ENCODE results near the gene CPSF3.

Gene CPSF3

GRCh38 chr2:9423100-9423921, at the start of gene CPSF3, which contains the start of gene ITGB1BP1:
Gene CPSF3, plus strand, starts transcription at chr2:9423654. Its CDS starts 120 bp downstream, at chr2:9423774.
Gene ITGB1BP1, minus strand, starts transcription at chr2:9423528. Its CDS starts 4,831 bp downstream, at chr2:9418697.
- DNase-seq: peak; percentile 99
- in situ Hi-C loops (cut with HindIII; ENCODE audit: low pct_ligation_motif_present, low pct_unique_long_range_greater_than_20kb, low sequenced_read_pairs): no loop called here

- in situ Hi-C loops (cut with HindIII; ENCODE audit: low pct_ligation_motif_present, low pct_unique_long_range_greater_than_20kb, low sequenced_read_pairs): no loop called here
Measured at GRCh38 chr2:9374071-9374730, 49.3 kb upstream of the CPSF3 start.

DNA sequence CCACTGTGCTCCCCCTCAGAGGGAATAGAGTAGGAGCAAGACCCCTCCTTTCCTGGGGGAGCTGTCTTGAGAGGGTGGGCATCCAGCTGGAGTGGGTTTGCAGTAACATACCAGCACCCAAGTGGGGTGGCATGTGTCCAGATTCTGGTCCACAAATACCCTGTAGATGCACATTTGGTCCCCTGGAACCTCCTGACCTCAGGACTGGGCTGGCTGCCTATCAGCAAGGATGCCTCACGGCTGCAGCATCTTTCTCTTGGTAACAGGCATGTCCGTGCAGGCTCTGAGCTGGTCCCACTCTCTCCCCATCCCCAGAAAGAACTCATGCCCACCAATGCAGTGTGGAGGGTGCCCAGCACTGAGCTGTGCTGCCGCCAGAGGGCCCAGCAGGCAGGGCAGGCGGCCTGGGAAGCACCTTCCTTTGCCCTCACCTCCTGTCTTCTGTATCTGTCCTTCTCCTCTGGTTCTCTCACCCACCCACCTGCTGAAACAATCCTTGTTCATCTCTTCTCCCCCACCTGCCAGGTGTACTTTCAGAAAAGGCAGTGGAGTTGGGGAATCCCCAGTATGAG, 47.5 kb upstream of the CPSF3 start:
- in situ Hi-C loops (cut with HindIII; ENCODE audit: low pct_ligation_motif_present, low pct_unique_long_range_greater_than_20kb, low sequenced_read_pairs): no loop called here
- no peak for DNase-seq

More at GRCh38 chr2:9374071-9374730, 49.3 kb upstream of the CPSF3 start:
- DNase-seq: no peak

DNA sequence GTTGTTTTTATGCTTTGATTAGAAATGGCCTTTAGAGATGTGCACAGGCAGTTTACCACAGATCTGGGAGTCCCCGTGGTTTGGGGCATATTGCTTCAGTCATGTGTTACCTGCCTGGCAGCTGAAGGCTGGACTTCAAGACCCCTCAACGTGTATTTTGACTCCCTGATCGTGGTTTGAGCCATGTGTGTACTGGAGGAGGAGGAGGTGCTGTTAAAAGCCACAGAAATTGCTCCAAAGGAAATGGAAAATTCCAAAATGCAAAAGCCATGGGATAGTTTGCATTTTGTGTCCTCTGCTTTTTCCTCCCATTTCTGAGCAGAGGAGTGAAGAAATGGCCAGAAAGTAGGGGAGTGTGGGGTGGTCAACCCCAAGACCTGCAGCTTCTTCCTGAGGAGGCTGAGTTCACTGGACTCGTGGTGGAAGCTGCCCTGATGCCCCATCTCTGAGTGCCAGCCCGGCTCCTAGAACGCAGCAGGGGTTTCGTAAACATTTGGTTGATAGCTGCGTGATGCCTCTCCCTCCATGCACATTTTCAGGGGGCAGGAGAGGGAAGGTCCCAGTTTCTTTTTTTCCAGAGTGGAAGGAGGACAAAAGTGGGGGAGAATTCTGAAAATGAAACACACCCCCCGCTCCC, 45.9 kb upstream of the CPSF3 start:
- no peak for DNase-seq
- in situ Hi-C loops (cut with HindIII; ENCODE audit: low pct_ligation_motif_present, low pct_unique_long_range_greater_than_20kb, low sequenced_read_pairs): no loop called here

DNA sequence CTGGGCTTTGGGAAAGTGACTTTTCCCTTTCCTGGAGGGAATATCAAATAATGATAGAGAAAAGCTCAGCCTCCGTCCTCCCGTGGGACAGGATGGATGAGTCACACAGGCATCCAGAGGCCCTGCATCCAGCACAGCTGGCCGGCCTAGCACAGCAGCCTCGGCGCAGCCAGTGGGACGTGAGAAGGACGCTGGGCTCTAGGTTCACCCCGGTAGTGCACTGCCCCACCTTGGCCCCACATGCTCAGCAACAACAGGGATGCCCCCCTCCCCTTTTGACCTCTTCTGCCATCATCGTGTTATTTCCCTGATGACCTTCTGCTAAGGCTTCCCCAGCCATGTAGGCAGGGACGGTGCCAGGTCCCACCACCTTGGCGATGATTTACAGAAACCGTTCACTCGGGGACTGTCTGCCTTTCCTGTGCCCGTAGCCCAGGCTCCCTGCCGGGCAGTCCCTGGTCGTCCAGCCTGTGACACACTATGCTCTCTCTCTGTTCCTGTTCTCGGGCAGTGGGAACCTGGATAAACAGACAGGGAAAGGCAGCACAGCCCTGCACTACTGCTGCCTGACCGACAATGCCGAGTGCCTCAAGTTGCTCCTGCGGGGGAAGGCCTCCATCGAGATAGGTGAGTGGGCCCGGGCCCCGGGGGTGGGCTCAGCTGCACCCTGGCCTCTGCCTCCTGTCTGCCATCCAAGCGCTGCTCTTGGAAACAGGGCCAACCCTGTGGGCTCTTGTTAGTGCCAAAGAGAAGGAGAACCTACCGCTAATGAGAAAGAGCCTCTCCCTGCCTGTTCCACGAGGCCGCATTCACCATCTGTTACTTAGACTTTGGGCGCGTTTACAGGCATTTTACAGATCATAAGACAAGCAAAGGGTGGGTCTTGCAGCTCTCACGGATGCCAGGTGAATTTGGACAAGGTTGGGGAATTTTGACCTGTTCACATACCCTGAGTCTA, 44.7 kb upstream of the CPSF3 start:
- DNase-seq: peak; percentile 79
- in situ Hi-C loops (cut with HindIII; ENCODE audit: low pct_ligation_motif_present, low pct_unique_long_range_greater_than_20kb, low sequenced_read_pairs): no loop called here

DNA sequence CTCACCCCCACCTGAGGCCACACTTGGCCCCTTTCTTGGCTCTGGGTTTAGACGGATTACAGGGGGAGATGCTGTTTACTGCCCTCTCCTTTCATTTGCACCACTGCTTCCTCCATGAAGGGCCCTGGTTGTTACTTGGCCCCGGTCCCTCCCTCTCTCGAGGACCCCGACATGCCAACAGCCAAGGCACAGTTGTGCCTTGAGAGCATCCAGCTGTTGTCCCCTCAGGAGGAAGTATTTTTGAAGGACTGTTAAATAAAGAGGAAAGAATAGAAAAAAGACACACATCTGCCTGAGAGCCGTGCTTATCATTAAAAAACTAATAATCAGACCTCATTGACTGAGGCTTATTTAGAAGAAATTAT, 44.1 kb upstream of the CPSF3 start:
- in situ Hi-C loops (cut with HindIII; ENCODE audit: low pct_ligation_motif_present, low pct_unique_long_range_greater_than_20kb, low sequenced_read_pairs): no loop called here
- no peak for DNase-seq

- in situ Hi-C loops (cut with HindIII; ENCODE audit: low pct_ligation_motif_present, low pct_unique_long_range_greater_than_20kb, low sequenced_read_pairs): no loop called here
- peak; percentile 69 for DNase-seq
Measured at GRCh38 chr2:9380702-9381628, 42.5 kb upstream of the CPSF3 start.

GRCh38 chr2:9382604-9383235, 40.7 kb upstream of the CPSF3 start:
- peak; percentile 79 for DNase-seq
- in situ Hi-C loops (cut with HindIII; ENCODE audit: low pct_ligation_motif_present, low pct_unique_long_range_greater_than_20kb, low sequenced_read_pairs): no loop called here

- no peak for DNase-seq
- in situ Hi-C loops (cut with HindIII; ENCODE audit: low pct_ligation_motif_present, low pct_unique_long_range_greater_than_20kb, low sequenced_read_pairs): no loop called here
Measured at GRCh38 chr2:9384521-9384920, 38.9 kb upstream of the CPSF3 start.

DNA sequence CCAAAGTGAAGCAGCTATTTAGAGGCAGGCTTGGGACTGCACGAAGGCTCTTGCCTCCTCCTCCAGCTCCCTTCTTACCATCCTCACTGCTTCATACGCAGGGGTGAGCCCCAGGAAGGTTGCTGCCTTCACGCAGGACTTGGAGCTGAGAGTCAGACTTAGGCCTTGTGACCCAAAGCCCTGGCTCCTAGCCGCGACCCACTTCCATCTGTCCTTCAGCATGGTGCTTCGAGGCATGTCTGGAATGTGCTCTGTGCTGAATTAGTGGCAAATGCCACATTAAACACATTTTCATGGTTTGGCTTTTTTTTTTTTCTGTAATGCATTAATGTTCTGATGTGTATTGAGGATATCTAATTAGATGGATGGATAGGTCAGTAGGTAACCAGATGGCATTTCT, 37.6 kb upstream of the CPSF3 start:
- DNase-seq: peak; percentile 57
- in situ Hi-C loops (cut with HindIII; ENCODE audit: low pct_ligation_motif_present, low pct_unique_long_range_greater_than_20kb, low sequenced_read_pairs): no loop called here

GRCh38 chr2:9388199-9388681, 35.2 kb upstream of the CPSF3 start:
- DNase-seq: no peak
- in situ Hi-C loops (cut with HindIII; ENCODE audit: low pct_ligation_motif_present, low pct_unique_long_range_greater_than_20kb, low sequenced_read_pairs): no loop called here

DNA sequence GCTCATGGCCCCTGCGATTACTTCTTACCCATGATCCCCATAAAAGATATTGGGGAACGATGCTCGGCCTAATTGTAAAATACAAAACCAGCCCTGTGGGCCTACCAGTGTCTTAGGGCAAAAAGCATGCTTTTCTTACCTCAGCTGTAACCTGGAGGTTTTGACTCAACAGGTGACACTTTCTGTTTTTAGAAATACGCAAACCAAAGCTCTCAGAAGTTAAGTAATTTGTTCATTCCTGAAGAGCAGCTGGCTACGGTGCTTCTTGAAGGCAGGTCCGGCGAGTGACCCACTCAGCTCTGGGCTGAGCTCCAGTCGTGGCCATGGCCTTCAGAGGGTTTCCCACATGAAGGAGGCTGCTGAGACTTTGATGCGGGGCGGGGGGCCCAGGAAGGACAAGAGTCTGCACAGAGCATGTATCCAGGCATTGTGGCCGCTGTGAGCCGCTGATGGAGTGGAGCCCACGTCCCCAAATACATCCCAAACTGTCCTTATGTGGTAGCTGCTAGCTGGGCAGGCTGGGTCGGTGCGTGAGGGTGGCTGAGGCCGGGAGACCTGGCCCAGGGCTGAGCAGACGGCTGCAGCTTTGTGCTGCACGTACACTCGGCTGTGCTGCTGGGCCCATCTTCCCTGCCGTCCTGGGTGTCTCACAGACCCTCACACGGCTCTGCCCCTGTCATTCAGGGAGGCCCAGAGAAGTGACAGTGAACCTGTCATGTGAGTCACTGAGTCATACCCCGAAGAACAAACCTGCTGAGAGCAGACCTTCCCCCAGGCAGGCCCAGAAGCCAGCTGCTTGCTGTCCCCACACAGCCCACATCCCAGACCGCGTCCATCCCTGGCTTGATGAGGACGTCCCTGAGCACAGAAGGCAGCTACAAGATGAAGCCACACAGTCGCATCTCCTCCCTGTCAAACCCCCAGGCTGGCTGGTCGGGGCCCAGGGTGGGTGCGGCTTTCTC, 34.2 kb upstream of the CPSF3 start:
- DNase-seq: no peak
- in situ Hi-C loops (cut with HindIII; ENCODE audit: low pct_ligation_motif_present, low pct_unique_long_range_greater_than_20kb, low sequenced_read_pairs): no loop called here

DNA sequence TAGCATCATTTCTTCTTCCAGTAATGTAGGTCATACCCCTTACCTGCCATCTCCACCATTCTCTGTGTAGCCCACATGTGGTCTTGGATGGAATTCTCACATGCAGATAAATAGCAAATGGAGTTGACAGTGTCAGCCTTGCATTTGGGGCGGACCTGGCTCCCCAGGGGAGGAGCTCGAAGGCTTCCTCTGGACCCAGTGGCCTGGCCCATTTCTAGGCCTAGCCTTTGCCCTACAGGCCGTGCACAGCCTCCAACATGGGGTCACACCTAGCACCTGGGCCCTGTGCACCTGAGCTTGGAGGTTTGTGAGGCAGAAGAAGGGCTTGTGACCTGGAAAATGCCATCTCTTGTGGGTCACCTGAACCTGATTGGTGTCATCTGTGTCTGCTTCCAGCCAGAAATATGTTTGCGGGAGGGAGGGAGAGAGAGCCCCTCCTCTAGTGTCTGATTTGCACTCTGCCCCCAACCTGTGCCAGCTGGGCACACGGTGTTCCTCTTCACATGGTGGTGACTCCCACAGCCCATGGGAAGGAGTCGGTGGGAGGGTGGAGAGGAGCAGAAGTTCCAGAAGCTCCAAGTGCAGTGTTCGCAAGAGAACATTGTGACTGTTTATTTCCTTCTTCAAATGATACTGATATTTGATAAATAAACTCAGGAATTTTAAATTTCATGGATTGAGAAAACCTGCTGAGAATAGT, 33.2 kb upstream of the CPSF3 start:
- in situ Hi-C loops (cut with HindIII; ENCODE audit: low pct_ligation_motif_present, low pct_unique_long_range_greater_than_20kb, low sequenced_read_pairs): no loop called here
- DNase-seq: no peak

DNA sequence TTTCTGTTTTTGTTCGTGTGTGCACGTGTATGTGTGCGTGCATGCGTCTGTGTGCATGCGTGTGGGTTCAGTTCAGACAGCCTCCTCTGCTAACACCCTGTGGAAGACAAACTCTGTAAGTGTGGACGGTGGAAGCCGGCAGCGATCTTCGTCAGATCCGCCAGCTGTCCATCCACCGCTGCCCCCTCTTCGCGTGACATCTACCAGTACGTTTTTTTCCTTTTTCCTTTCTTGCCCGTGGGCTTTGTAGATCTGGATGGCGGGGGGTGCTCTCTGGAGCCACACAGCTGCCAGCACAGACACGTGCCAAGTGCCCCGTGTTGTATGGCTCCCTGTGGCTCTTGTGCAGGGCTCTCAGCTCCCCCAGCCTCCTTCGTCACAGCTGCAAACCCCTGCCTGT, 32.5 kb upstream of the CPSF3 start:
- no peak for DNase-seq
- in situ Hi-C loops (cut with HindIII; ENCODE audit: low pct_ligation_motif_present, low pct_unique_long_range_greater_than_20kb, low sequenced_read_pairs): no loop called here

All from ACHN (cell line).